Astrocyte (in vitro differentiated cells and primary cell): ENCODE measurements around the gene KCNN3.

Experiments
- CTCF ChIP-seq: IDR thresholded peaks from 2 replicates; pipeline ENCODE4 v1.5.1; 2011; ENCODE audit warnings: low read depth, mild to moderate bottlenecking, inconsistent platforms, low read length, moderate library complexity; ENCODE audit not compliant: insufficient read depth
- EZH2 ChIP-seq: IDR thresholded peaks from 2 replicates; pipeline ENCODE4 v1.6.1; 2012; ENCODE audit warnings: mild to moderate bottlenecking, low read length, inconsistent platforms; ENCODE audit not compliant: insufficient read depth

GRCh38 chr1:154801234-154802011, 68.7 kb downstream of the KCNN3 start:
- TF ChIP-seq CTCF (no peak), EZH2 (no peak)
